Endothelial cell of umbilical vein (primary cell): ENCODE results near the gene SLC16A4. TPM values are rescaled to one million over a fixed set of nuclear protein-coding genes. Genes with fewer than 3 reads are reported as not detected.

Source experiments
- BruUV-seq: library from RNA; stranded (reverse); fragments of 400-500 nt; replicated peaks from 2 replicates; lab custom pipeline; 2021; lab: Mats Ljungman, UMichigan
- CTCF ChIA-PET: fragments of 300-600, 350-600 bp; sonication (Branson Sonifier 250); formaldehyde crosslinking; loops from one replicate; lab custom pipeline; 2021; ENCODE audit warnings: antibody characterized with exemption, inconsistent platforms; lab: Charles Lee
- POLR2A ChIA-PET: fragments of 300-600, 350-600 bp; sonication (Branson Sonifier 250); formaldehyde crosslinking; loops from one replicate; lab custom pipeline; 2021; ENCODE audit warnings: antibody characterized with exemption, inconsistent platforms; lab: Charles Lee
- DNase-seq: peaks from one replicate; pipeline ENCODE4 v3.0.0-alpha.2; 2011; ENCODE audit warnings: low read depth, low spot score
- FAIRE-seq: peaks from 2 replicates; lab custom pipeline; 2011; peaks lifted over from hg19 to GRCh38; lab: Jason Lieb, UNC
- H2AFZ ChIP-seq: 2 replicates; pipeline ENCODE4 v1.6.0; 2012; ENCODE audit warnings: low read depth, low read length, control low read depth, inconsistent platforms
- H3K27ac ChIP-seq: 2 replicates; pipeline ENCODE4 v1.5.1; 2011; ENCODE audit warnings: low read depth, mild to moderate bottlenecking, control low read depth, low read length, moderate library complexity; ENCODE audit not compliant: insufficient read depth
- H3K27me3 ChIP-seq, 2 experiments: 2 replicates each; pipeline versions ENCODE4 v1.6.0 to v1.6.1; 2011; ENCODE audit warnings: low read length in 2 of 2, mixed read lengths in 1 of 2; ENCODE audit not compliant: control insufficient read depth in 2 of 2, insufficient read depth in 2 of 2
- H3K36me3 ChIP-seq, 2 experiments: 2 replicates in 1 of 2; 3 replicates in 1 of 2; pipeline ENCODE4 v1.5.1; 2011; ENCODE audit warnings: low read length in 2 of 2, mild to moderate bottlenecking in 1 of 2, moderate library complexity in 1 of 2; ENCODE audit not compliant: control insufficient read depth in 2 of 2, insufficient read depth in 2 of 2; ENCODE audit errors: extremely low read depth in 1 of 2
- H3K4me1 ChIP-seq: 3 replicates; pipeline ENCODE4 v1.5.1; 2011; ENCODE audit warnings: mild to moderate bottlenecking, low read length; ENCODE audit not compliant: control insufficient read depth, insufficient read depth; ENCODE audit errors: extremely low read depth
- H3K4me2 ChIP-seq: 2 replicates; pipeline ENCODE4 v1.6.1; 2011; ENCODE audit warnings: low read length, control low read depth, mixed read lengths; ENCODE audit not compliant: insufficient read depth
- H3K4me3 ChIP-seq, 3 experiments: fragments of 200-600 bp in 1 of 3; sonication (generic), shearing (Covaris generic) in 1 of 3; replicated peaks in 1 of 3; 2 replicates each; pipeline ENCODE4 v1.5.1; 2011 to 2016; ENCODE audit warnings: control low read depth in 3 of 3, low read length in 3 of 3, mild to moderate bottlenecking in 2 of 3, inconsistent platforms in 1 of 3, low read depth in 1 of 3, moderate library complexity in 1 of 3; ENCODE audit not compliant: insufficient read depth in 1 of 3
- H3K79me2 ChIP-seq: 2 replicates; pipeline ENCODE4 v1.6.0; 2012; ENCODE audit warnings: low read length, inconsistent platforms; ENCODE audit not compliant: control insufficient read depth, insufficient read depth
- H3K9ac ChIP-seq: replicated peaks from 2 replicates; pipeline ENCODE3; 2011; ENCODE audit warnings: low read length, control low read depth; ENCODE audit not compliant: insufficient read depth; ENCODE audit errors: extremely low read depth
- H3K9me1 ChIP-seq: replicated peaks from 3 replicates; pipeline ENCODE4 v1.6.0; 2011; ENCODE audit warnings: mild to moderate bottlenecking, low read length; ENCODE audit not compliant: control insufficient read depth, insufficient read depth; ENCODE audit errors: extremely low read depth
- H3K9me3 ChIP-seq: replicated peaks from 2 replicates; pipeline ENCODE4 v1.5.1; 2012; ENCODE audit warnings: low read length, inconsistent platforms; ENCODE audit not compliant: control insufficient read depth, insufficient read depth
- H4K20me1 ChIP-seq: replicated peaks from 2 replicates; pipeline ENCODE3; 2011; ENCODE audit warnings: mild to moderate bottlenecking, low read length; ENCODE audit not compliant: control insufficient read depth, insufficient read depth; ENCODE audit errors: extremely low read depth
- EZH2 ChIP-seq: IDR thresholded peaks from 2 replicates; pipeline ENCODE4 v1.6.1; 2012; ENCODE audit warnings: borderline replicate concordance, low read depth, mild to moderate bottlenecking, moderate library complexity, low read length, inconsistent platforms; ENCODE audit not compliant: severe bottlenecking
- FOS ChIP-seq: IDR thresholded peaks from 2 replicates; pipeline ENCODE4 v1.6.1; 2011; ENCODE audit warnings: mild to moderate bottlenecking, low read length, moderate library complexity, borderline replicate concordance; ENCODE audit not compliant: insufficient read depth
- GATA2 ChIP-seq: IDR thresholded peaks from 2 replicates; pipeline ENCODE4 v1.7.0; 2011; ENCODE audit warnings: low read depth, mild to moderate bottlenecking, moderate library complexity, mixed read lengths, low read length; ENCODE audit not compliant: insufficient read length, insufficient read depth
- JUN ChIP-seq: IDR thresholded peaks from 2 replicates; pipeline ENCODE4 v1.6.1; 2011; ENCODE audit warnings: borderline replicate concordance, low read depth; ENCODE audit not compliant: insufficient read length, insufficient read depth
- MYC ChIP-seq: IDR thresholded peaks from one replicate; pipeline ENCODE4 v1.6.1; 2011; ENCODE audit warnings: mild to moderate bottlenecking, low read depth, low read length
- POLR2A ChIP-seq: IDR thresholded peaks from 2 replicates; pipeline ENCODE4 v1.6.1; 2012; ENCODE audit warnings: low read depth, mild to moderate bottlenecking, control low read depth, low read length
- POLR2AphosphoS5 ChIP-seq: IDR thresholded peaks from 2 replicates; pipeline ENCODE4 v1.6.1; 2012; ENCODE audit warnings: low read depth, mild to moderate bottlenecking, control low read depth, low read length, moderate library complexity; ENCODE audit not compliant: insufficient read depth
- dilution Hi-C: fragments of 300-500 bp; cut with MboI; formaldehyde crosslinking; loops from one replicate; pipeline ENCODE4 v1.15.0; 2019; ENCODE audit warnings: low sequenced_read_pairs; ENCODE audit not compliant: extremely low pct_ligation_motif_present
- intact Hi-C: fragments of 100-400 bp; cut with micrococcal nuclease; formaldehyde crosslinking; loops from one replicate; pipeline ENCODE4 v1.10.0; 2022
- polyA plus RNA-seq, 4 experiments: library from polyadenylated mRNA; depleted of rRNA in 3 of 4; stranded (reverse) in 3 of 4; unstranded in 1 of 4; fragments of >200 nt; gene quantifications; 2 replicates each; pipeline versions ENCODE4 v1.2.1 to v1.2.3, GENCODE V29; 2011 to 2012; ENCODE audit warnings: missing spikeins in 1 of 4
- total RNA-seq: library from RNA; stranded (reverse); gene quantifications from 2 replicates; pipeline ENCODE4 v1.2.3, GENCODE V29; 2021
- TF ChIP-seq, protein P1 (sequence below), 2 donors: IDR thresholded peaks; 1 replicate in 1 of 2; 2 replicates in 1 of 2; pipeline ENCODE4 v1.5.1; 2011; ENCODE audit warnings: low read length in 2 of 2, mild to moderate bottlenecking in 2 of 2, moderate library complexity in 2 of 2, control low read depth in 1 of 2, inconsistent platforms in 1 of 2, low read depth in 1 of 2; ENCODE audit not compliant: insufficient read depth in 1 of 2; ENCODE audit errors: extremely low read depth in 1 of 2
- TF ChIP-seq, protein P2 (sequence below): IDR thresholded peaks from 2 replicates; pipeline ENCODE4 v1.6.1; 2011; ENCODE audit not compliant: insufficient read depth, insufficient read length

SLC16A4 gene
- total and polyA plus RNA-seq, 2 donors (not counting 3 experiments of a cell fraction or from before 2014, with no cell fraction given) = 2.8 to 7.2 TPM

- DNase-seq (no peak), FAIRE-seq (no peak)
- no peaks in the 10 kb centered on the region for H3K9me1 ChIP-seq
- dilution Hi-C loops (no loop called here), intact Hi-C loops (loop anchor here (5.0 kb wide), 1 partner anchor 38 kb away; no protein-coding TSS in a partner anchor)
- H3K27me3 ChIP-seq = no peaks in the 10 kb centered on the region
- no peaks in the 10 kb centered on the region for H3K9me3 ChIP-seq
- no peak overlapping the region for H3K9ac ChIP-seq
- BruUV-seq = no TSS peak
- no peak for TF ChIP-seq POLR2A
- TF ChIP-seq, protein P1, sequence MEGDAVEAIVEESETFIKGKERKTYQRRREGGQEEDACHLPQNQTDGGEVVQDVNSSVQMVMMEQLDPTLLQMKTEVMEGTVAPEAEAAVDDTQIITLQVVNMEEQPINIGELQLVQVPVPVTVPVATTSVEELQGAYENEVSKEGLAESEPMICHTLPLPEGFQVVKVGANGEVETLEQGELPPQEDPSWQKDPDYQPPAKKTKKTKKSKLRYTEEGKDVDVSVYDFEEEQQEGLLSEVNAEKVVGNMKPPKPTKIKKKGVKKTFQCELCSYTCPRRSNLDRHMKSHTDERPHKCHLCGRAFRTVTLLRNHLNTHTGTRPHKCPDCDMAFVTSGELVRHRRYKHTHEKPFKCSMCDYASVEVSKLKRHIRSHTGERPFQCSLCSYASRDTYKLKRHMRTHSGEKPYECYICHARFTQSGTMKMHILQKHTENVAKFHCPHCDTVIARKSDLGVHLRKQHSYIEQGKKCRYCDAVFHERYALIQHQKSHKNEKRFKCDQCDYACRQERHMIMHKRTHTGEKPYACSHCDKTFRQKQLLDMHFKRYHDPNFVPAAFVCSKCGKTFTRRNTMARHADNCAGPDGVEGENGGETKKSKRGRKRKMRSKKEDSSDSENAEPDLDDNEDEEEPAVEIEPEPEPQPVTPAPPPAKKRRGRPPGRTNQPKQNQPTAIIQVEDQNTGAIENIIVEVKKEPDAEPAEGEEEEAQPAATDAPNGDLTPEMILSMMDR (IDR thresholded peaks at IDR 0.05; ENCODE audit: extremely low read depth in 1 of 2, insufficient read depth in 1 of 2, low read depth in 1 of 2, low read length in 2 of 2) = no peak
- no peak for TF ChIP-seq JUN
- TF ChIP-seq GATA2 = no peak
- TF ChIP-seq, protein P2, sequence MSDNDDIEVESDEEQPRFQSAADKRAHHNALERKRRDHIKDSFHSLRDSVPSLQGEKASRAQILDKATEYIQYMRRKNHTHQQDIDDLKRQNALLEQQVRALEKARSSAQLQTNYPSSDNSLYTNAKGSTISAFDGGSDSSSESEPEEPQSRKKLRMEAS = no peak
- TF ChIP-seq EZH2 = no peak
- no peak for TF ChIP-seq MYC
- TF ChIP-seq POLR2AphosphoS5 = no peak
- no peak for TF ChIP-seq FOS
- ChIA-PET POLR2A (no interaction called here), CTCF (no interaction called here)
- peaks cover 7% of the 10 kb centered on the region for H3K4me1 ChIP-seq
- no peak overlapping the region for H3K4me3 ChIP-seq
- no peak overlapping the region for H3K27ac ChIP-seq
- H4K20me1 ChIP-seq = no peaks in the 10 kb centered on the region
- no peak overlapping the region for H2AFZ ChIP-seq
- H3K79me2 ChIP-seq = no peaks in the 10 kb centered on the region
- H3K4me2 ChIP-seq = no peak overlapping the region
- H3K36me3 ChIP-seq = peaks cover 0 to 2% of the 10 kb centered on the region in 2 experiments
These were observed 5.5 kb downstream of the SLC16A4 start for GRCh38 chr1:110385369-110385768.
